Effector memory CD4-positive, alpha-beta T cell (primary cell): Measurements from ENCODE around the gene USP31.
"Not testable (repeated sequence)": the region's sequence is repeated elsewhere in the genome, so short reads cannot be mapped to it uniquely, and the experiment has no call there.

ENCODE experiments used
- DNase-seq, 3 donors: peaks; one replicate each; pipeline ENCODE4 v3.0.0-alpha.2; 2020
- H3K27ac ChIP-seq: 2 replicates; pipeline ENCODE4 v1.7.0; 2013; ENCODE audit warnings: mild to moderate bottlenecking, low read length, moderate library complexity; ENCODE audit not compliant: insufficient read depth, poor library complexity, severe bottlenecking
- H3K27me3 ChIP-seq: replicated peaks from 2 replicates; pipeline ENCODE4 v1.7.0; 2013; ENCODE audit warnings: mild to moderate bottlenecking, low read length; ENCODE audit not compliant: insufficient read depth, control insufficient read depth, poor library complexity, severe bottlenecking
- H3K36me3 ChIP-seq: 2 replicates; pipeline ENCODE4 v1.7.0; 2013; ENCODE audit warnings: mild to moderate bottlenecking, low read length, moderate library complexity; ENCODE audit not compliant: control insufficient read depth, insufficient read depth
- H3K4me1 ChIP-seq: 2 replicates; pipeline ENCODE4 v1.7.0; 2013; ENCODE audit warnings: low read length, mild to moderate bottlenecking; ENCODE audit not compliant: control insufficient read depth, insufficient read depth, poor library complexity, severe bottlenecking
- H3K4me3 ChIP-seq: 2 replicates; pipeline ENCODE4 v1.7.0; 2013; ENCODE audit warnings: low read length, low read depth, mild to moderate bottlenecking; ENCODE audit not compliant: insufficient read depth, poor library complexity, severe bottlenecking
- H3K9me3 ChIP-seq: 2 replicates; pipeline ENCODE4 v1.7.0; 2013; ENCODE audit warnings: mild to moderate bottlenecking, low read length, moderate library complexity; ENCODE audit not compliant: control insufficient read depth

Gene USP31

GRCh38 chr16:23146877-23147601, 2.2 kb downstream of the USP31 start:
- no peak overlapping the region for H3K27ac ChIP-seq
- H3K9me3 ChIP-seq = no peaks in the 10 kb centered on the region
- H3K4me1 ChIP-seq = peaks cover 7% of the 10 kb centered on the region
- no peak for DNase-seq
- no peaks in the 10 kb centered on the region for H3K27me3 ChIP-seq
- H3K36me3 ChIP-seq = no peaks in the 10 kb centered on the region
- no peak overlapping the region for H3K4me3 ChIP-seq

DNA sequence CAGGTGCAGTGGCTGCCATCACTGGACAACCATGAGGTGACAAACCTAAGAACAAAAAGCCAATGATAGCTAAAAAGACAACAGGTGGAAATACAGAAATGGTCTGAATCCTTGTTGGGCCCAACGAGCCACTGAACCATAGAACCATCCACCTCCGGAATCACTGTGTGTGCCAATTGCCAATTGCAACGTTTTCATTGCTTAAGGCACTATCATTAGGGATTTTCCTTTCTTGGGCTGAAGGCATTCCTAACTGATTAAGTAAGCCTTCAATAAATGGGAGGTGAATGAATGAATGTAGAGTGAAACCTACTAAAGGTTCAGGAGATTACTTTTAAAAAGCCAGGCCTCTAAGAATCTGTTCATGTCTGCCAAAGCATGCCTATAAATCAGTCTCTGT, 3.6 kb downstream of the USP31 start:
- Histone ChIP-seq H3K27ac (no peak overlapping the region), H3K36me3 (no peaks in the 10 kb centered on the region), H3K4me3 (no peak overlapping the region), H3K9me3 (no peaks in the 10 kb centered on the region), H3K4me1 (peaks cover 7% of the 10 kb centered on the region), H3K27me3 (no peaks in the 10 kb centered on the region)
- DNase-seq = no peak

DNA sequence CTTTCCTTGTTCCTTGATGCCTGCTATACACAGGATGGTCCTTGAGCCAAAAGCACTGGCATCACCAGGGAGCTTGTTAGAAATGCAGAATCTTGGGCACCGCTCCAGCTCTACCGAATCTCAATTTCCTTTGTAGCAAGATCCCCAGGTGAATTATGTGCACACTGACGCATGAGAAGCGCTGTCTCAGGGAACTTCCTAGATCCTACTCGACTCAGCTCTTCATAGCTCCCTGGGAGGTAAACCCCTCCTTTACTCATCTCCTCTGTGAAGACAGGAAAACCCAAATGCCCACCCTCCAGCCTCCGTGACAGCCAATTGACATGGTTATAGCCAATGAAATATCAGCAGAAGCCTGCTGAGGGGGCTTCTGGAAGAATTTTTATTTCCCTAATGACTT, 4.1 kb downstream of the USP31 start:
- Histone ChIP-seq H3K36me3 (no peaks in the 10 kb centered on the region), H3K27me3 (no peaks in the 10 kb centered on the region), H3K4me1 (peaks cover 7% of the 10 kb centered on the region), H3K9me3 (no peaks in the 10 kb centered on the region), H3K27ac (no peak overlapping the region), H3K4me3 (no peak overlapping the region)
- no peak for DNase-seq

GRCh38 chr16:23144393-23144792, 4.9 kb downstream of the USP31 start:
- not testable (repeated sequence) for H3K27ac ChIP-seq, H3K27me3 ChIP-seq, DNase-seq, H3K36me3 ChIP-seq, H3K9me3 ChIP-seq, H3K4me3 ChIP-seq, H3K4me1 ChIP-seq

DNA sequence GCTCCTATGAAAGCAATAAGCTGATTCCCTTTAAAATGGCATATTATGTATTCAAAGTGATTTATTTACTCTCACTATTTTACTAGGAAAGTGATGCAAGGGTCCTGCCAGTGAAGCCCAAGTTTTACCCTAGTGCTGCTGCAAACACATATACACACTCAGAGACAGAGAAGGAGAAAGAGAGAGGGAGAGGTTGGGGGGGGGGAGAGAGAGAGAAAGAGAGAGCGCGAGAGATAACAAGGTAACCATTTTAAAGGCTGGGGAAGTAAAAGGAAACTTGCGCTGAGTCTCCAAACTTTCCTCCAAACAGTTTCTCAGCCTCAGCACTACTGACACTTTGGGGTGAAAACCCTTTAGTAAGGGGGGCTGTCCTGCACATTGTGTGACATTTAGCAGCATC, 5.9 kb downstream of the USP31 start:
- Histone ChIP-seq H3K27me3 (no peaks in the 10 kb centered on the region), H3K27ac (no peak overlapping the region), H3K4me3 (no peak overlapping the region), H3K36me3 (no peaks in the 10 kb centered on the region), H3K9me3 (no peaks in the 10 kb centered on the region), H3K4me1 (peaks cover 6% of the 10 kb centered on the region)
- DNase-seq = no peak

GRCh38 chr16:23141959-23142740, 7.1 kb downstream of the USP31 start:
- Histone ChIP-seq H3K4me3 (no peak overlapping the region), H3K4me1 (no peaks in the 10 kb centered on the region), H3K27ac (no peak overlapping the region), H3K36me3 (no peaks in the 10 kb centered on the region), H3K27me3 (no peaks in the 10 kb centered on the region), H3K9me3 (no peaks in the 10 kb centered on the region)
- no peak for DNase-seq

DNA sequence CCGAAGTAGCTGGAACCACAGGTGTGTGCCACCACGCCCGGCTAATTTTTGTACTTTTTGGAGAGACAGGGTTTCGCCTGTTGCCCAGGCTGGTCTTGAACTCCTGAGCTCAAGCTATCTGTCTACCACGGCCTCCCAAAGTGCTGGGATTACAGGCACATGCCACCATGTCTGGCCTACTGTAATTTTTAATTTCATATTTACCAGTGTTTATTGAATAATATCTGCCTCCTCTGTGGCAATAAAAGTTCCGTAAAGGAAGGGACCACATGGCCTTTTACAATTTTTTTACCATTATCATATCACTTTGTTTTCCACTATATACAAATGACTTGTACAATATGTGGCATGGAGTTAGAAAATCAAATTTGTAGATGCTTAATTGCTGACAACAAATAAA, 7.8 kb downstream of the USP31 start:
- H3K36me3 ChIP-seq = no peaks in the 10 kb centered on the region
- H3K4me1 ChIP-seq = no peaks in the 10 kb centered on the region
- H3K4me3 ChIP-seq = no peak overlapping the region
- no peak for DNase-seq
- no peaks in the 10 kb centered on the region for H3K9me3 ChIP-seq
- no peaks in the 10 kb centered on the region for H3K27me3 ChIP-seq
- H3K27ac ChIP-seq = no peak overlapping the region

GRCh38 chr16:23141033-23141432, 8.2 kb downstream of the USP31 start:
- DNase-seq = no peak
- no peak overlapping the region for H3K4me3 ChIP-seq
- no peak overlapping the region for H3K27ac ChIP-seq
- no peaks in the 10 kb centered on the region for H3K36me3 ChIP-seq
- H3K4me1 ChIP-seq = no peaks in the 10 kb centered on the region
- no peaks in the 10 kb centered on the region for H3K9me3 ChIP-seq
- no peaks in the 10 kb centered on the region for H3K27me3 ChIP-seq

DNA sequence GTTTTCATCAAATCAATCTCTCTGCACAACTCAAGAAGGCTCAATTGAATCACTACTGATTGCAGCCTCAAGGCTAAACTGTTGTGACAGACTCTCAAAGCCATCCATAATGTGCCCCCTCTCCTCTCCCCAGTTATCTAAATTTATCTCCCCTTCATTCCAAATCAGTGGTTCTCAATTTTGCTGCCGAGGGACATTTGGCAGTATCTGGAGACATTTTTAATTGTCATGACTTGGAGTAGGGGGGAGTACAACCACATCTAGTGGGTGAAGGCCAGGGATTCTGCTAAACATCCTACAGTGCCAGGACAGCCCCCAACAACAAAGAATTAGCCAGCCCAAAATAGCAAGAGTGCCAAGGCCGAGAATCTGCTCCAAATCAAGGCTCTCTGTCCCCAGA, 9.1 kb downstream of the USP31 start:
- Histone ChIP-seq H3K9me3 (no peaks in the 10 kb centered on the region), H3K4me1 (no peaks in the 10 kb centered on the region), H3K27ac (no peak overlapping the region), H3K4me3 (no peak overlapping the region), H3K36me3 (no peaks in the 10 kb centered on the region), H3K27me3 (no peaks in the 10 kb centered on the region)
- no peak for DNase-seq

- Histone ChIP-seq H3K9me3 (no peaks in the 10 kb centered on the region), H3K27me3 (no peaks in the 10 kb centered on the region), H3K36me3 (no peaks in the 10 kb centered on the region), H3K27ac (no peak overlapping the region), H3K4me3 (no peak overlapping the region), H3K4me1 (no peaks in the 10 kb centered on the region)
- DNase-seq = no peak
Observed at GRCh38 chr16:23137818-23138217, 11.4 kb downstream of the USP31 start.
